Muscle of arm (tissue), 12 donors: ENCODE measurements around the gene NSUN7. TPM values are rescaled to one million over a fixed set of nuclear protein-coding genes. Genes with fewer than 3 reads are reported as not detected.

Experiments used
- DNase-seq: peaks from one replicate; pipeline ENCODE4 v3.0.0-alpha.2; 2013
- polyA plus RNA-seq, 12 donors: library from polyadenylated mRNA; unstranded; fragments of 120-200 nt; gene quantifications; one replicate each; pipeline ENCODE4 v1.2.1, GENCODE V29; 2013; ENCODE audit not compliant: insufficient read length in 12 of 12

The NSUN7 gene
- polyA plus RNA-seq, 12 donors, result 0.54 to 4.4 (median 1.2) TPM; not detected in 2

DNA sequence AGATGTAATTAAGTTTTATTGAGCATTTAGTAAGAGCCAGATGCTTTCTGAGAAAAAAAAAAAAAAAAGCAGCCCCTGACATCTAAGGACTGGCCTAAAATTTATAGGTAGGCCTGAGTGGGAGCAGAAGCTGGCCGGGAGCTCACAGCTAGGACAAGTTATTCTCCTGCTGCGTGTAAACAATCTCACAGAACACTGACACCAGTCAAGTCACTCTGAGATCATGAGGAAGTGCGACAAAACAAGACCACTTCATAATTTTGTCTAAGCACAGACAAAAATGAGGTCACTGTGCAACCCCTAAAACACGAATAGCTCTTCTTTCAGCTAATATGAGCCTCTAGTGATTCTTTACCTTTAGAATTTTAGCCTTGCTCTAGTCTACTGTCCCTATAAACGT is 15.3 kb upstream of the NSUN7 start:
- DNase-seq, result no peak

DNA sequence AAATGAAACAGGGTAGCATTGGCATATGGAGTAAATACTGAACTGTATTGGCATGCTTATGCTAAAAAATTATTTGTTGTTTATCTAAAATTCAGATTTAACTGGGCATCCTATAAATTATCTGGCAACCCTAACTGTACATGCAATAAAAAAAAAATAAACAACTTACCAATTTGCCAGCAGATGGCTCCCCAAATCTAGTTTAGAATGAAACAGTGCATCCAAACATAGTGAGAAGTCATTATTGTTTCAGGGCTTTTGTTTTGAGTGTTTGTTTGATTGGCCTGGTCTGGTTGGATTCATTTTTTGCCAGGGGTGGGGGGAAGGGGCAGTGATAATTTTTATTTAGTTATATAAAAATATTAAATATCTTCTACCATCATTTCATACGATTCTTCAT is 12.8 kb upstream of the NSUN7 start:
- no peak for DNase-seq

DNA sequence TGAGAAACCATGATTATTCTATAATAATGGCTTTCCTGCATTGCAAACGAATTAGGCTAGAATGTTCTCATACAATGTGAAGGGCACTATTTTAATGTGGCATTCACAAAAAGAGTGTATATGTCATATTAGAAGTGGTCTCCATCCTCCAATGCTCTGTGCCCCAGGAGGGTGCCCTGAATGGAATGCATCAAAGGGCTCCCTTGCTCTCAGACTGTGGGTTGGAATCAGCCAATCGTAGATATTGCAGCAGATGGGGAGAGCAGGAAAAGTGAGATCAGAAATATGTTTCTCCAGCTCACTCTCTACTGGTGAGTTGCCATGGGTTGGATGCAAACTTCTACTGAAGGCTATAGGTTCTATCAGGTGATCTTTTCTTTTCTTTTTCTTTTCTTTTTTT is 11.9 kb upstream of the NSUN7 start:
- no peak for DNase-seq

DNA sequence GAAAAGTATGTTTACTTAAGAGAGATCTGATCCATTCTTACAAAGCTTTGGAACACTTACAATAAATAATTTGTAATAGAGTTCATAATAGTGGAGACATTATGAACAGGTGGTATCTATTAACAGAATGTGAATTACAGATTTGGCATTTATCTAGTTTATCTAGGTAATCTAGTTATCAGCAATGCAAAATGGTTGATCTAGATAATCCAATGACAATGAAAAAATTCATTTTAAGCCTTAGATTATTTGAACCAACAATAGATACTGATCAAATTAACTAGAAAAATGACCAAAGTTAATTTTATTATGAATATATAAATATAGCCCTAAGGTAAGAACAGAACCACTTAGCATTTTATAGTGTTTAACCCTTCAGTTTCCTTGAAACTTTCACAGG is 10.4 kb upstream of the NSUN7 start:
- no peak for DNase-seq

DNA sequence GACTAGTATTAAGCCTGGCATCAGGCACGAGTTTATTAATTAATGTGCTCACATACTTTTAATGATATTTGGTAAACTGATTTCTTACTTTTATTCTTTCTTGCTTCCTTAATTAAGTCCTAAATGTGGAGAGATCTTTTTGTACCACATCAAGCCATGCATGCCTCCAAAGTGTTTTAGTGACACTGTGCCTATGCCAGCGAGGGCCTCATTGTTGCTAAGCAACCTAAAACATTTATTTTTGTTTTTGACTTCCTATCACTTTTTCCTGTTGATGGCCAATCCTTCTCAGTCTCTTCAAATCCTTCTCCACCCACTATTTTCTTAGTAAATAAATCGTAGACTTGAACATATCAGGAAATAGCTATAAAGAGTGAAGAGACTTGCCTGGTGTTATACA is 5.5 kb upstream of the NSUN7 start:
- DNase-seq, result no peak

DNA sequence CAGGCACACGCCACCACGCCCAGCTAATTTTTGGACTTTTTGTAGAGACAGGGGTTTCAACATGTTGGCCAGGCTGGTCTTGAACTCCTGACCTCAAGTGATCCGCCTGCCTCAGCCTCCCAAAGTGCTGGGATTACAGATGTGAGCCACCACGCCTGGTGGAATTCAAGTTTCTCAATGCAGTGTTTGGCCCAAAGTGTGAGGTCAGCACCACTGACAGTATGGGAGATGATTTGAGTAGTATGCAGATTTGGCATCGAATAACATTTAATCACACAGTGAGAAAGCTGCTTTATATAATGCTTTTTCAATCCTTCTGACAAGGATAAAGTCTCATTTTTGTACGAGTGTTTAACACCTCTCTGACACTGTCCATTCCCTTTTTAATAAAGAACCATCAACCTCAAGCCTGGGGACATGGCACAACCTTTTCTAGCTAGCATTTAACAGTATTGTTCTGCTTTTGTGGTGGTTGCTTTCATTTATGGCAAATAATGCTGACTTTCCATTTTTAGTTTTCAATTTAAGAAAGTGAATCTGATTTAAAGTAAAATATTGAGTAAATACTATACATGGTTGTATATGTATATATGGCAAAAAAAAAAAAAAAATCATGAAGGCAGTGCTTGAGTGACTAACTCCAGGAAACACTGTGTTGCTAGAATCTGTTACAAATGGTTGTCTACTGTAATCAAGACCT is 4.3 kb upstream of the NSUN7 start:
- DNase-seq, result no peak

DNA sequence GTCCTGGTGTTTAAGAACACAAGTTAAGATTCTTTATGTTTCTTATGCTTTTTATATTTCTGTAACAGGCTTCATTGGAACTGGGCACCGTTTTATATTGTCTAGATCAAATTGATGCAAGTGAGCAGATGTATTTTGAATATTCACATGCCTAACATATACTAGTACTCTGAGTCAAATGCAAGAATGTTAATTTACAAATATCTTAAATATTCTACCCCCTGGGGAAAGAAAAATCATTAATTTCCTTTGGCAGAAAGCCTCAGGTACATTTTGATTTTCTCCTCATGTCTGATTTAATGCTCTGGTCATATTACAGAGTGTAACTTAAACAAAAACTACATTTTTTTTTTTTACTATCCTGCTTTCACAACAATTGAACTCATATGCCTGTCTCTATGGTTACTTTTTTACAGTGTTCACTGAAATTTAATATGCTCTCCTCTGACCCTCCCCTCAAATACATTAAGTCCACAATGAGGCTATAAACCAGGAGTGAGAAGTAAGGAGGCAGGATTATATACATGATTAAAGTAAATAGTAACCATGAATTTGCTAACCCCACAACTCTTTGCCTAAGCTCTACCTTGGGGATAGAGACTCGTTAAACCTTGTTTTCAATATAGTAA is 2.4 kb upstream of the NSUN7 start:
- DNase-seq, result no peak

DNA sequence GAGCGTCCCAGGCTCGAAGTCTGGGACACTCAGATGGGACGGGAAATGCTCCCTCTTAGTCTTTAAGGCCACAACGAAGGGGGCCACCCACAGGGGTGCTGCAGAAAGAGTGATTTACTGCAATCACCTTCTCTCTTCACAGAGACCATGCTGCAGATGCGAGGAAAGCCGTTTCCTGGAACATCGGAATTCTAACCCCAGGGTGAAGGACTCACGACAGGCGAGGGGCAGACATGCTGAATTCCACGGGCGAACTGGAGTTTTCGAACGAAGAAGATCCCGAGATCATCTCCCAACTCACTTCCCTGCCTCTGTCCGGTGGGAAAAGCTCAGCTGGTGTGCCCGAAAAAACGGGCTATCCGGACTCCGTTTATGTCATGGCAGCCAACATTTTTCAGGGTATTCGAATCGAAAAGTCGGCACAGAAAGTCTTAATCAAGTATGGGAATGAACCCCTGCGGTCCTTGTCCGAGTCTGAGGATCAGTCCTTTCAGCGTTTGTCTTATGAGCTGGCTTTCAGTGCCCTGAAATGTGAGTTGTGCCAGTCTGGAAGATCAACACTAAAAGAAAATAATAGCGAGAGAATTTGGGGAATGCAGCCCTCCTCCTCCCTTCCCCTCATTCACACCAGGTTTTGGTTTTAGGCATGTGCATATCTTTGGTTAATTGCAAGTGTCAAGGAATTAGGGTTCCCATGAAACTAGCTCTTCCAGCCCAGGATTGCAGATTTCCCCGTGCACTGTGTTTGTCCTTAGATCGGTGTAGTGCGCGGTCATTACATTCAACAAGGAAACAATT is 905 bp downstream of the NSUN7 start:
- DNase-seq, result peak; percentile 13

DNA sequence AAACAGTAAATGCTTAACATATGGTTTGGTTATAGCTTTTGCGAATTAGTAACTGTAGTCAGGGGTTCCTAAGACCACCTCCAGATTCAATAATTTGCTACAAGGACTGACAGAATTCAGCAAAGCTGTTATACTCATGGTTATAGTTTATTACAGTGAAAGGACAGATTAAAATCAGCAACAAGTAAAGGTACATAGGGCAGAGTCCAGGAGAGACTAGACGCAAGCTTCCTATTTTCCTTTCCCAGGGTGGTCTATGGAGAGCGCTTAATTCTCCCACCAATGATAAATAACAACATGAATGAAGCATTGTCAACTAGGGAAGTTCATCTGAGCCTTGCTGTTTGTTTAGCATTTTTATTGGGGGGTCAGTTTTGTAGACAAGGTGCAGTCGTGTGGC is 5.9 kb downstream of the NSUN7 start:
- DNase-seq, result no peak

DNA sequence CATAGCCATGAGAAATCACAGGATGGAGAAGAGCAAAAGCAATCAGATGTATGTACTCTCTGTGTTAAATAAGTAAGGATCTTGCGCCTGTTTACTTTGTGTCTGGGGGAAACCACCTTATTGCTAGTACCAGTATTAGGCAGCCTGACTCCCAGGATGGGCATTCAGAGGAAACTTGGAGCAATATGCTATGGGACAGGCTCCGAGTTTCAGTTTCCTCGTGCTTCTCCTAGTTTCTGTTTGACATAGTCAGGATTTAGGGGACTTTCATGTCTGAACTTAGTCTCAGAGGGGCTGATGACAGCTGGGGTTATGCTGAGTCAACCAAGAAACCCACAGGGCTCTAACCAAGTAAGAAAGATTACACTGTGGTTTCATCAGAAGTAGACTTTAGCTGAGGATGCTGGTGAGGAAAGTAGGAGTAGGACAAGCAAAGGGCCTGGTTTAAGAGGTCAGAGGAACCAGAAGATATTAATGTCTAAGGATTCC is 13.5 kb downstream of the NSUN7 start:
- DNase-seq, result no peak

DNA sequence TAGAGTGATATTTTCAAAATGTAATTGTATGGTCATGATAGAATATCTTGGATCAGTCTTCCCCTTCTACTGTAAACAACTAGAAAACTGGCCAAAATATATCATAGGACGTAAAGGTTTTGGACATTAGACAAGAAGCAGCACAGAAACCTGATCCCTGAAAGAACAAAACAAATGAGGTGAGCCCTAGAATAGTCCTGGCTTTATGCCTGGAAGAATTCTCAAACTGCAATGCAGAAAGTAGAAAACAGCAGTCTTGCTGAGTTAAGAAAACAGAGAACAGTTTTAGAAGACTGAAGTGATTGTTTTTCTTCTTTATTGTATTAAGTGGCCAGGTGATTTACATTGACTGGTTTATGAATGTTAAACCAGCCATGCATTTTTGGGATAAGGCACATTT is 19.5 kb downstream of the NSUN7 start:
- DNase-seq, result peak; percentile 10

DNA sequence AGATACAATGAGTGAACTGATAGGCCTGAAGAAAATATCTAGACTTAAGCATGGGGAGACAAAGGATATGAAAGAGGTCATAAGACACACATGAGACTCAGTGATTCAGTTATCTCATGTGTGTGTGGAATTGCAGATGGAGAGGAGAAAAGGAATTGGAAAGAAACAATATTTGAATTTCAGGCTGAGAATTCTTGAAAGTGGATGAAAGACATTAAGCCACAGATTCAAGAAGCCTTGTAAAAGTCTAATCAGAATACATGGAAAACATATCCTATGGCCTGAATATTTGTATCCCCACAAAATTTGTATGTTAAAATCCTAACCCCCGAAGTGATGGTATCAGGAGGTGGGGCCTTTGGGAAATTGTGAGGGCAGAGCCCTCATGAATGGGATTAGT is 28.3 kb downstream of the NSUN7 start:
- no peak for DNase-seq

DNA sequence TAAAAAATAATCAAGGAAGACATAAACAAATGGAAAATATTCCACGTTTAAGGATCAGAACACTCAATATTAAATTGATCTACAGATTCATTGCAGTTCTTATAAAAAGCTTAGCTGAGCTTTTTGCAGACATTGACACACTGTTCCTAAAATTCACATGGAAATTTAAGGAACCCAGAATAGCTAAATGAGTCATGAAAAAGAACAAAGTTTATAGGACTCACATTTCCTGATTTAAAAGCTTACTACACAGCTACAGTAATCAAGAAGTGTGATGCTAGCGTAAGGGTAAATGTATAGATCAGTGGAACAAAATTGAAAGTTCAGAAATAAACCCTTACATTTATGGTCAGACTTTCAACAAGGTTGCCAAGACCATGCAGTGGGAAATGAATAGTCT is 33.1 kb downstream of the NSUN7 start:
- no peak for DNase-seq

DNA sequence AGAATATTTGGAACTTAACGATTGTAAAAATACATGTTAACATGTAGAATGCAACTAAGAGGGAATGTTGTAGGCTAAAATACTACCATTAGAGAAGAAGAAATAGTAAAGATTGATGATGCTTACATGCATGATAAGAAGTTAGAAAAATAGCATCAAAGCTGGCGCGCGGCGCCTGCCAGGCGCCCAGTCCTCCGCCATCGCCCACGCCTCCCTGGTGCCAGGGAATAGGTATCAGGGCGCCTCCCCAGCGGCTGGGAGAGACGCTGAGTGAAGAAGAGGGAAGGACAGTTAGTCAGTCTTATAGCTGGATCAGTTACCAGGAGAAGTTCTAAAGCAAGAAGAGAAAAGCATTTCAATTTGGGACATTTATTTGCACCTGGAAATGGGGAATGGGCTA is 36.0 kb downstream of the NSUN7 start:
- DNase-seq, result no peak

DNA sequence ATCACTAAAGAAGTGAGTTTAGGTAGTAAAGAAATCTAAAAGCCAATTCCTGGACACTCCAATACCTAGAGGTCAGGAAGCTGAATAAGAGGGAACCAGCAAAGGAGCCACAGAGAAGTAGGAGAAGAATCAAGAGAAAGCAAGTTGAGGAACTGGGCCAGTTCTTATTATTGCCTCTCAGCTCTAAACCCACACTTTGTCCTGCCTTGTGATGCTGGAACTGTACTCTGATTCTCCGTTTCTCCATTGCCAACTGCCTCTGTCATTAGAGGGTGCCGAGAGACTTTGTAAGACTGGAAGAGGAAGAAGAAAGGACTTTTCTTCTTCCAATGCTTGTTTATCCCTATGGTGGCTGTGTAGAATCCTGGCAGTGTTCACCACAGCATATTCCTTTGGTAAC is 38.6 kb downstream of the NSUN7 start:
- no peak for DNase-seq

DNA sequence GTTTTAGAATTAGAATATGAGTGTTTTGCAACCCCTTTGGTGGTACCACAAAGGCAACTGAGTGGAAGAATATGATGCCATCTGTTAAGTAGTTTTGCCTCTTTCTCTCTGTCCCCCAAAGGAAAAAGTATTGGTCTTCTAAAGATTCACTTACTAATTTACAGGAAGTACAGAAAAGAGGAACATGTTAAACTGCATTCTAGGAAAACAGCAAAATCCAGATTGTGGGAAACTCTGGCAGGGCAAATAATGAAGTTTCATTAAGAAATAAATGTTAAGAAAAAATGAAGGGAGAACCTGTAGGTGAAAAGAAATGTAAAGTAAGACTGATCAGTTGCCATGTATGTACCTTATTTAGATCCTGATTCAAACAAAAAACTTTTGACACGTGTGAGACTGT is 39.3 kb downstream of the NSUN7 start:
- DNase-seq, result no peak

DNA sequence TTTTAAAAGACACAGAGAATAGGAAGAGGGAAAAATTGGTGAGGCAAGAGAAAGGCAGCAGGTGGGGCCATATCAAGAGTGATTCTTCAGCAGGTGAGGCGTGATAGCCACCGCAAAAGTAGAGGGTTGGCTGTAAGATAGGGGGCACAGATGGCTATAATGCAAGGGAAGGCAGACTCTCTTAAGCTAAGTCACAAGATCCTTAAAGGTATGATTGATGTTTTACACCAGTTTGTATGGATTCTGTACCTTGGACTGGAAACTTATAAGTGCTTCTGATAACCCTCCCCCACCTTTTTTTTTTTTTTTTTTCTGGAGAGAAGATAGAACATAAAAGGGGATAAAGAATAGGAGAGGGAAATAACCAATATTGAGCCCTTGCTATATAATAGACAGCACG is 40.0 kb downstream of the NSUN7 start:
- no peak for DNase-seq

DNA sequence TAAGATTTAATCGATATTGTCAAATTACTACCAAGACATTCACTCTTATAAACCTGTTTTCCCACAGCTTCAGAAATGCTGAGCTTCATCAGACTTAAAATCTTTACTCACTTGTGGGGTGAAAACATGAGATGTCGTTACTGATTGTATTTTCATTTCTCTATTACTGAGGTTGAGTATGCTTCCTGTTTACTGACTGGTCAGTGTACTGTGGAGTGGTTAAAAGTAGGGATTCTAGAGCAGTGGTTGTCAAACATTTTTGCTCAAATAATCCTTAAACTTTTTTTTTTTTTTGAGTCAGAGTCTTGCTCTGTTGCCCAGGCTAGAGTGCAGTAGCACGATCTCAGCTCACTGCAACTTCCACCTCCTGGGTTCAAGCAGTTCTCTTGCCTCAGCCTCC is 50.3 kb downstream of the NSUN7 start:
- no peak for DNase-seq

DNA sequence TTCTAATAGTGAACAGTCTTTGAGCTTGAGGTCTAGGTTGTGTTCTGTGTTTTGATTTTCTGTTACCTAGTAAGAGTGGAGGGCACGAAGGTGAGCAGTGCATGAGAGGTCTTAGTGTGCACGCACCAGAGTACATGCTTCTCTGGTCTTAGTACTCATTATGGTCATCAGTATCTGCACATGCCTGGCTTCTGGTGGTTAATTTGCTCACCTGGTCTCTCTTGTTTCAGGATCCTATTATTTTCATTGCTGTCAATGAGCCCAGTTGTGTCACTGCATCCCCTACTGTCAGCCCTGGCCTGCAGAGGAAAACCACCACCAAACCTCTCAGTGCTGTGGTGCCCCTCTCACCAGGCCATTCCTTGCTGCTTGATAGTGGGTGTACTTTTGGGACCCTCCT is 54.8 kb downstream of the NSUN7 start:
- DNase-seq, result no peak

DNA sequence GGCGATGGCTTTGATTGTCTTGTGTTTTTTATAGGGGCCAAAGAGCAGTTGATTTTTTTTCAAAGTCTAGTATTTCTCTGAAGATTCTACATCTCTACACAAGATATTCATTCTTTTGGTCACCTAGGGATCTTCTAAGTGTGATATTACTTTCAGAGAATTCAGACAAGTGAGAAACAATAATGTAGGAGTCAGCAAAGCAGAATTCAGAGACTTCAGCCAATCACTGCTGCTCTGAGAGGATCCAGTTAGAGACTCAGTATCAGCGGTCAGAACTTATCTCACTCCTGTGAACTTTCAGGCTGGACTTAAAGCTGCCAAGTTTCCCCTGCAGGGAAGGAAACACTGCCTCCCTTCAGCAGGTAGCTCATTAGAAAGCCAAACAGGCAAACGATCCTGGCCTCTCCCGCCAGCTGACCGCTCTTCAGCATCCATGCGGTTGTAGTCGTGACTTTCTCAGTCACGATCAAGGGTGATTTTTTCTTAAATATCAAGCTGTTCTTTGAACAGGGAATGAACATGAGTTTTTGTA is 59.2 kb downstream of the NSUN7 start:
- no peak for DNase-seq

DNA sequence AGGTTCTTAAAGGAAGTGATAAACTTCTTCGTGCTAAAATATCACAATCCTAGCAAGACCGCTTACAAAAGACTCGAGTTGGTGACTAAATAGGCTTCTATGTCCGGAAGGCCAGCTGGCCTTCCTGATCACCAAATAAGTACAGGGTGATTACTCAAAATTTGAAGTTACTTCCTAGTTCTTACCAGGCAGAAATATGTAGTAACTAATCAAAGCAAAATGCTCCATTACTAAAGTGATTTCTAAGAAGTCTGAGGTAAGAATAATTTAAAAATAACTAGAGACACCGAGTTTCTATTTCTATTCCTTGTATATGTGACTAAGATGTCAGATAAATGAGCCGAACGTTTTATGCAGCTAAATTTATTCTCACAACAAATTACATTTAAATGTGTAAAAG is 62.2 kb downstream of the NSUN7 start:
- DNase-seq, result no peak

DNA sequence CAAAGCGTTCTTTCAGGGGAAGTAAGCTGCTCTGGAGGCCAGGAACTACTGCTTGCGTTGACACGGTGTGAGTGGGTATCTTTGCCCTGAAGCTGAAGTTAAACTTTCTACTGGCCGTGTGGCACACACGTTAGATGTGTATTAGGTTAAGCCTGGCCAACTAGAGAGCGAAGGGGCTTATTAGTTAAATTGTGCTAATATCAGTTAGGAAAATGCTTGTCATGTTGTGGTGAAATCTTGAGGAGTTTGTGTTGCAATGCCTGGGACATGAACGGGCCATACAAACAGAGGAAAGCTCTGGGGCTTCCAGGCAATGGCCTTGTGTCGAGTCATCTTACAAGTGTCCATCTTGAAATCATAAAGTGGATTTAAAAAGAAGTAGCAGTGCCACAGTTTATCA is 62.6 kb downstream of the NSUN7 start:
- DNase-seq, result no peak

DNA sequence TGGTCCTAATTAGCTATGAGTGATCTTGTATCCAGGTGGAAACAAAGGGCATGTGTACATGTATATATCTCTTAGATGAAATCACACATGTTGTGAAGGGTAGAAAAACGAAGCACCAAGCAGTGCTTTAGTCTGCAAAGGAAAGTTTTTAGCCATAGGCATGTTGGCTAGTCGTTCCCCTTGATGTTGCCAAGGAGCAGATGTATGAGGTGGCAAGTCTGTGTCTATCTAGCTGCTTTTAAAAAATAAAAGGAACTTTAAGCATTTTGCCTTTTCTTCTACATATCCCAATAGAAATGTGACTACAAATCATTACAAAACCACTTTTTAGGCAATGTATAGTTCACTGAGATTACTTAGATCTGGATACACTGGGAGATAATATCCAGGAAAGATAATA is 63.1 kb downstream of the NSUN7 start:
- no peak for DNase-seq
